ENCODE data around the gene COX15.

The COX15 gene

GRCh38 chr10:99730026-99730425 is 1.9 kb downstream of the COX15 start:
- H3K4me3 ChIP-seq (ENCODE audit: control insufficient read depth, low read depth, low read length) = no peak overlapping the region
- peak; percentile 44 for DNase-seq (ENCODE audit: low read depth)
- no peak for TF ChIP-seq CTCF (conservative IDR thresholded peaks at IDR 0.05; ENCODE audit: control insufficient read depth, insufficient read depth, low read depth, low read length)

GRCh38 chr10:99720387-99720786 is 11.5 kb downstream of the COX15 start:
- no peak overlapping the region for H3K4me3 ChIP-seq (ENCODE audit: control insufficient read depth, low read depth, low read length)
- DNase-seq (ENCODE audit: low read depth) = no peak
- no peak for TF ChIP-seq CTCF (conservative IDR thresholded peaks at IDR 0.05; ENCODE audit: control insufficient read depth, insufficient read depth, low read depth, low read length)

- no peak overlapping the region for H3K4me3 ChIP-seq (ENCODE audit: control insufficient read depth, low read depth, low read length)
- no peak for DNase-seq (ENCODE audit: low read depth)
These were observed 17.5 kb downstream of the COX15 start for GRCh38 chr10:99714446-99714845.

GRCh38 chr10:99711129-99711719 is 20.7 kb downstream of the COX15 start:
- H3K4me3 ChIP-seq (ENCODE audit: control insufficient read depth, low read depth, low read length) = no peak overlapping the region
- DNase-seq (ENCODE audit: low read depth) = peak; percentile 81
- TF ChIP-seq CTCF (conservative IDR thresholded peaks at IDR 0.05; ENCODE audit: control insufficient read depth, insufficient read depth, low read depth, low read length) = peak; percentile 72

More at GRCh38 chr10:99714446-99714845, 17.5 kb downstream of the COX15 start:
- TF ChIP-seq CTCF (conservative IDR thresholded peaks at IDR 0.05; ENCODE audit: control insufficient read depth, insufficient read depth, low read depth, low read length) = no peak

GRCh38 chr10:99709480-99710229 is 22.3 kb downstream of the COX15 start:
- peak; percentile 7 for TF ChIP-seq CTCF (conservative IDR thresholded peaks at IDR 0.05; ENCODE audit: control insufficient read depth, insufficient read depth, low read depth, low read length)
- H3K4me3 ChIP-seq (ENCODE audit: control insufficient read depth, low read depth, low read length) = no peak overlapping the region
- DNase-seq (ENCODE audit: low read depth) = peak; percentile 67

- H3K4me3 ChIP-seq (ENCODE audit: control insufficient read depth, low read depth, low read length) = no peak overlapping the region
- TF ChIP-seq CTCF (conservative IDR thresholded peaks at IDR 0.05; ENCODE audit: control insufficient read depth, insufficient read depth, low read depth, low read length) = no peak
- DNase-seq (ENCODE audit: low read depth) = no peak
These were observed 23.4 kb downstream of the COX15 start for GRCh38 chr10:99708428-99709012.

All from fibroblast of mammary gland (primary cell).